ENCODE results near the gene SLC35F4. TPM values are rescaled to one million over a fixed set of nuclear protein-coding genes. Genes with fewer than 3 reads are reported as not detected.

The SLC35F4 gene
- total and polyA plus RNA-seq, 2 donors, result not detected

DNA sequence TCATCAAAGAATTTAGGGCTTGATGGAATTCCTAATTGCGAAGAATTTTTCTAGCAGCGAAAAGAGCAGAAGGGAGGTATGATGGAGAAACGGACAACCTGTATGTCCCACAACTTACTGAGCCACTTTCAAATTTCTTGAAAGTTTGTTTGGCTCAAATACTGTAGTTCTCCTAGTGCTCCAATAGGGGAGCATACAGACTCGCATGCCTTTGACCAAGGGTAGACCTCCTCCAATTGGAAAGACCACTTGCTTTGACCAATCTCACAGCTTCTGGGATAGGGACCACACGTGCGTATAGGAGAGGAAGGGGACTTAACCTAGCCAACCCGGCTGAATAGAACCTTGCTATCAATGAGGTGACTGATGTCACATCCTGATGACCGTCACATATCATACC is 28.6 kb downstream of the SLC35F4 start:
- Histone ChIP-seq H3K36me3 (ENCODE audit: control insufficient read depth in 2 of 2, insufficient read depth in 2 of 2, low read length in 1 of 2) (no peaks in the 10 kb centered on the region), H3K4me1 (ENCODE audit: control insufficient read depth in 2 of 2, insufficient read depth in 2 of 2, low read length in 2 of 2) (no peaks in the 10 kb centered on the region), H3K4me3 (ENCODE audit: low read length in 2 of 2) (no peak overlapping the region), H3K27ac (ENCODE audit: low read depth in 1 of 2, low read length in 1 of 2) (no peak overlapping the region), H3K27me3 (ENCODE audit: control insufficient read depth in 2 of 2, insufficient read depth in 1 of 2, low read length in 1 of 2) (no peaks in the 10 kb centered on the region), H3K9me3 (ENCODE audit: control insufficient read depth in 2 of 2, insufficient read depth in 1 of 2, low read length in 1 of 2) (no peaks in the 10 kb centered on the region)
- whole genome bisulfite sequencing, result 86% methylated on average over 8 of the region's 8 CpGs
- no peak for DNase-seq (ENCODE audit: low read depth in 6 of 9, low spot score in 9 of 9)

DNA sequence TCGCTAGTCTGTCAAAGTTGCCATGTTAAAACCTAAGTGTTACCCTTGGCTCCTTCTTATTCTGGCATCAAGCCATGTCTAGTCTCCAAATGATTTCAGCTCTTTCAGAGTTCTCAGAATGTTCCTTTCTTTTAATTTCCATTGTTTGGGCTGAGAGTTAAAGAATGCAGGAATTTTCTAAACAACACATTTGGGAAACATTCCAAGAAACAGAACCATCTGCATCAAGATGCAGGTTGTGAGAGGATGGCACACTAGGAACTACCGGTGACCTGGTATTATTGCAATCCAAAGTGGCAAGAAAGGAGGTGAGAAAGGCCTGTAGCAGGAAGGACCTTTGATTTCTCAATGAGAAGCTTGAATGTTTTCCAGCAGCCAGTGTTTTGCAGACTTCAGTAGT is 30.1 kb downstream of the SLC35F4 start:
- Histone ChIP-seq H3K9me3 (ENCODE audit: control insufficient read depth in 2 of 2, insufficient read depth in 1 of 2, low read length in 1 of 2) (no peaks in the 10 kb centered on the region), H3K27me3 (ENCODE audit: control insufficient read depth in 2 of 2, insufficient read depth in 1 of 2, low read length in 1 of 2) (no peaks in the 10 kb centered on the region), H3K4me3 (ENCODE audit: low read length in 2 of 2) (no peak overlapping the region), H3K36me3 (ENCODE audit: control insufficient read depth in 2 of 2, insufficient read depth in 2 of 2, low read length in 1 of 2) (no peaks in the 10 kb centered on the region), H3K4me1 (ENCODE audit: control insufficient read depth in 2 of 2, insufficient read depth in 2 of 2, low read length in 2 of 2) (no peaks in the 10 kb centered on the region), H3K27ac (ENCODE audit: low read depth in 1 of 2, low read length in 1 of 2) (no peak overlapping the region)
- DNase-seq (ENCODE audit: low read depth in 6 of 9, low spot score in 9 of 9), result no peak
- WGBS, result 93% methylated on average over 2 of the region's 2 CpGs

DNA sequence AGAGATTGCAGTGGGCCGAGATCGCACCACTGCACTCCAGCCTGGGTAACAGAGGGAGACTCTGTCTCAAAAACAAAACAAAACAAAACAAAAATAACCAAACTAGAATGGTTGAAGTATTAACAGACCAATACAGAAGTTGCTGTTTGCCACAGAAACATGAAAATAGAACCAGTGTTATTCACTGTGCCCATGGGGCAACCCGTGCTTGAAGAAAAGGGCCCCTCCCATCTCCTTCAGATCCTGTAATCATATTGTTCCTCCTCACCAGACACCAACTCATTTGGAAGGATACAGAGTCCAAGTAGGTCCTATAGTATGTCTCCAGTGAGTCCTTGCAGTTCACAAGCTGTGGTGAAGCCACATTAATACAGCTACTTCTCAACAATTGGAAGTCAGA is 30.9 kb downstream of the SLC35F4 start:
- no peaks in the 10 kb centered on the region for H3K4me1 ChIP-seq (ENCODE audit: control insufficient read depth in 2 of 2, insufficient read depth in 2 of 2, low read length in 2 of 2)
- WGBS, result 93% methylated on average over 3 of the region's 3 CpGs
- H3K4me3 ChIP-seq (ENCODE audit: low read length in 2 of 2), result no peak overlapping the region

DNA sequence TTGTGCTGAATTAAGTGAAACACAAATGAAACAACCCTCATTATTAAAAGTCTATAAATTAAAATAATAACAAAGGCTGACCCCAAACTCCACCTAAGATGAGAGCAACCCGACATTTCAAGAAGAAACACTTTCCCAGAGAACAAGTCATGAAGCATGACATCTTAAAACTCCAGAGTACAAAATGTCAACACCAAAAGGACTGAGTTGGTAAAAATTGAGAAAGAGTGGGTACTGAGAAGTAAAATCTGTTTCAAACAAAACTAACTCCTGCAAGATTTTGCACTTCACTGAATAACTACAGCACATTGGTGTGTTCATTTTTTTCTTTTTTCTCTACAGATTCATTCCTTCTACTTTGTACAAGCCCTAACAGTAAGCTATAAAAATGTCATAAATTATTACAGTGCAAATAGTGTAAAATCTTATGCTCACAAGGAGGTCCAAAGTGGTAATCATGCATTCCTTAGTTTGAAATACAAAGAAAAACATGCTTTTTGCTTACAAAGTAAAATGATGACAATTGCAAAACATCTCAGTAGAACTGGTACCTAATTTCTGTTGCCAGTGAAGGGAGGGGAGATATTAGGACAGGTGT is 31.8 kb downstream of the SLC35F4 start:
- no peak overlapping the region for H3K27ac ChIP-seq (ENCODE audit: low read depth in 1 of 2, low read length in 1 of 2)
- H3K9me3 ChIP-seq (ENCODE audit: control insufficient read depth in 2 of 2, insufficient read depth in 1 of 2, low read length in 1 of 2), result no peaks in the 10 kb centered on the region
- no peak overlapping the region for H3K4me3 ChIP-seq (ENCODE audit: low read length in 2 of 2)
- DNase-seq (ENCODE audit: low read depth in 6 of 9, low spot score in 9 of 9), result no peak
- no peaks in the 10 kb centered on the region for H3K36me3 ChIP-seq (ENCODE audit: control insufficient read depth in 2 of 2, insufficient read depth in 2 of 2, low read length in 1 of 2)
- no peaks in the 10 kb centered on the region for H3K4me1 ChIP-seq (ENCODE audit: control insufficient read depth in 2 of 2, insufficient read depth in 2 of 2, low read length in 2 of 2)
- WGBS, result 0% methylated on average over 1 of the region's 1 CpG
- no peaks in the 10 kb centered on the region for H3K27me3 ChIP-seq (ENCODE audit: control insufficient read depth in 2 of 2, insufficient read depth in 1 of 2, low read length in 1 of 2)

More for the DNA sequence above, 30.9 kb downstream of the SLC35F4 start:
- no peak for DNase-seq (ENCODE audit: low read depth in 6 of 9, low spot score in 9 of 9)
- no peaks in the 10 kb centered on the region for H3K27me3 ChIP-seq (ENCODE audit: control insufficient read depth in 2 of 2, insufficient read depth in 1 of 2, low read length in 1 of 2)
- H3K27ac ChIP-seq (ENCODE audit: low read depth in 1 of 2, low read length in 1 of 2), result no peak overlapping the region
- H3K36me3 ChIP-seq (ENCODE audit: control insufficient read depth in 2 of 2, insufficient read depth in 2 of 2, low read length in 1 of 2), result no peaks in the 10 kb centered on the region
- H3K9me3 ChIP-seq (ENCODE audit: control insufficient read depth in 2 of 2, insufficient read depth in 1 of 2, low read length in 1 of 2), result no peaks in the 10 kb centered on the region

- WGBS, result 70% methylated on average over 3 of the region's 3 CpGs
- Histone ChIP-seq H3K36me3 (ENCODE audit: control insufficient read depth in 2 of 2, insufficient read depth in 2 of 2, low read length in 1 of 2) (no peaks in the 10 kb centered on the region), H3K4me1 (ENCODE audit: control insufficient read depth in 2 of 2, insufficient read depth in 2 of 2, low read length in 2 of 2) (no peaks in the 10 kb centered on the region), H3K27ac (ENCODE audit: low read depth in 1 of 2, low read length in 1 of 2) (no peak overlapping the region), H3K9me3 (ENCODE audit: control insufficient read depth in 2 of 2, insufficient read depth in 1 of 2, low read length in 1 of 2) (no peaks in the 10 kb centered on the region), H3K27me3 (ENCODE audit: control insufficient read depth in 2 of 2, insufficient read depth in 1 of 2, low read length in 1 of 2) (no peaks in the 10 kb centered on the region), H3K4me3 (ENCODE audit: low read length in 2 of 2) (no peak overlapping the region)
- no peak for DNase-seq (ENCODE audit: low read depth in 6 of 9, low spot score in 9 of 9)
Observed at GRCh38 chr14:57833323-57833722, 32.6 kb downstream of the SLC35F4 start.

DNA sequence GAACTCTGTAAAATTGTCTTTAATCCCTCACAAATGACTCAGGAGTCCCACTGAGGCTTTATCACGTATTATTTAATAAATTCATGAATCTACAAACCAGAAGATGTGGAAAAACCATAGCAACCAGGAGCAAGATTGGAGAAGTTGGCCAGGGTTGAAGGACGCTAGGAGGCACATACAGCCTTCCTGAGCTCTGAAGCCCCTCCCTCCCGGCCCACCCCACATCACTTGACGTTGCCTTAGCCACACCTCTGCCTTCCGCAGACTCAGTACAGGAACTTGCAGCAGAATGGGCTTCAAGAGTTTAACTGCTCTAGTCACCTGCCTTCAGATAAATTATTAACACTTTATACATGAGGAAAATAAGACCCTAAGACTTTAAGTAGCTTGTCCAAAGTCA is 33.9 kb downstream of the SLC35F4 start:
- Histone ChIP-seq H3K36me3 (ENCODE audit: control insufficient read depth in 2 of 2, insufficient read depth in 2 of 2, low read length in 1 of 2) (no peaks in the 10 kb centered on the region), H3K27me3 (ENCODE audit: control insufficient read depth in 2 of 2, insufficient read depth in 1 of 2, low read length in 1 of 2) (no peaks in the 10 kb centered on the region), H3K27ac (ENCODE audit: low read depth in 1 of 2, low read length in 1 of 2) (no peak overlapping the region), H3K4me1 (ENCODE audit: control insufficient read depth in 2 of 2, insufficient read depth in 2 of 2, low read length in 2 of 2) (no peaks in the 10 kb centered on the region), H3K9me3 (ENCODE audit: control insufficient read depth in 2 of 2, insufficient read depth in 1 of 2, low read length in 1 of 2) (no peaks in the 10 kb centered on the region), H3K4me3 (ENCODE audit: low read length in 2 of 2) (no peak overlapping the region)
- peak in 1 of 9 donors; percentile 1 for DNase-seq (ENCODE audit: low read depth in 6 of 9, low spot score in 9 of 9)
- WGBS, result 12% methylated on average over 5 of the region's 5 CpGs

- no peaks in the 10 kb centered on the region for H3K4me1 ChIP-seq (ENCODE audit: control insufficient read depth in 2 of 2, insufficient read depth in 2 of 2, low read length in 2 of 2)
- H3K36me3 ChIP-seq (ENCODE audit: control insufficient read depth in 2 of 2, insufficient read depth in 2 of 2, low read length in 1 of 2), result no peaks in the 10 kb centered on the region
- H3K27me3 ChIP-seq (ENCODE audit: control insufficient read depth in 2 of 2, insufficient read depth in 1 of 2, low read length in 1 of 2), result no peaks in the 10 kb centered on the region
- H3K27ac ChIP-seq (ENCODE audit: low read depth in 1 of 2, low read length in 1 of 2), result no peak overlapping the region
- H3K9me3 ChIP-seq (ENCODE audit: control insufficient read depth in 2 of 2, insufficient read depth in 1 of 2, low read length in 1 of 2), result no peaks in the 10 kb centered on the region
- DNase-seq (ENCODE audit: low read depth in 6 of 9, low spot score in 9 of 9), result no peak
- 90% methylated on average over 2 of the region's 2 CpGs for WGBS
- H3K4me3 ChIP-seq (ENCODE audit: low read length in 2 of 2), result no peak overlapping the region
Observed at GRCh38 chr14:57828713-57829112, 37.2 kb downstream of the SLC35F4 start.

GRCh38 chr14:57823015-57823660 is 42.8 kb downstream of the SLC35F4 start:
- Histone ChIP-seq H3K4me3 (ENCODE audit: low read length in 2 of 2) (no peak overlapping the region), H3K27me3 (ENCODE audit: control insufficient read depth in 2 of 2, insufficient read depth in 1 of 2, low read length in 1 of 2) (no peaks in the 10 kb centered on the region), H3K36me3 (ENCODE audit: control insufficient read depth in 2 of 2, insufficient read depth in 2 of 2, low read length in 1 of 2) (no peaks in the 10 kb centered on the region), H3K27ac (ENCODE audit: low read depth in 1 of 2, low read length in 1 of 2) (no peak overlapping the region), H3K4me1 (ENCODE audit: control insufficient read depth in 2 of 2, insufficient read depth in 2 of 2, low read length in 2 of 2) (no peaks in the 10 kb centered on the region), H3K9me3 (ENCODE audit: control insufficient read depth in 2 of 2, insufficient read depth in 1 of 2, low read length in 1 of 2) (no peaks in the 10 kb centered on the region)
- WGBS, result 86% methylated on average over 4 of the region's 4 CpGs
- DNase-seq (ENCODE audit: low read depth in 6 of 9, low spot score in 9 of 9), result no peak

DNA sequence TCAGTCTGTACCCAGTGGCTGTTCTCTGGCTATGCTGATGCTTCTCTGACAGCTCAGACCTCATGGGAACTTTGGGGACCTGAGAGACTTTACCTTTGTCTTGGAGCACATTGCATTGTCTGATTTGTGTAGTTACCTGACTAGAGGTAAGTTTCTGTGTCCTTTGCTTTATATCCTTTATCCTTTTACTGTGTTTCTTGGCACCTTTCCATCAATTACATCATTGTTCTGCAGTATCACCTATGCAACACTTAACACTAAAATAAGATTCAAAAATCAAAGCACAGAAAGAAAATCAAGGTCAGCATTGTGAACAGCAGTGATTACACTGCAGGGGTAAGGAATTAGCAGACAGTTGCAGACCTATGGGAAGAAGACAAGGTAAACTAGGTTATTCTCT is 43.8 kb downstream of the SLC35F4 start:
- DNase-seq (ENCODE audit: low read depth in 6 of 9, low spot score in 9 of 9), result no peak
- no peaks in the 10 kb centered on the region for H3K4me1 ChIP-seq (ENCODE audit: control insufficient read depth in 2 of 2, insufficient read depth in 2 of 2, low read length in 2 of 2)

More for the DNA sequence above, 43.8 kb downstream of the SLC35F4 start:
- Histone ChIP-seq H3K9me3 (ENCODE audit: control insufficient read depth in 2 of 2, insufficient read depth in 1 of 2, low read length in 1 of 2) (no peaks in the 10 kb centered on the region), H3K27ac (ENCODE audit: low read depth in 1 of 2, low read length in 1 of 2) (no peak overlapping the region), H3K27me3 (ENCODE audit: control insufficient read depth in 2 of 2, insufficient read depth in 1 of 2, low read length in 1 of 2) (no peaks in the 10 kb centered on the region), H3K36me3 (ENCODE audit: control insufficient read depth in 2 of 2, insufficient read depth in 2 of 2, low read length in 1 of 2) (no peaks in the 10 kb centered on the region), H3K4me3 (ENCODE audit: low read length in 2 of 2) (no peak overlapping the region)
